Cardiac muscle cell (in vitro differentiated cells and primary cell): ENCODE results near the gene GLCE. TPM values are rescaled to one million over a fixed set of nuclear protein-coding genes. Genes with fewer than 3 reads are reported as not detected.

ENCODE experiments used
- DNase-seq, 2 donors: peaks; one replicate each; pipeline versions ENCODE4 v3.0.0 to v3.0.0-alpha.2; 2010 to 2017; ENCODE audit warnings: low read depth in 1 of 2, low spot score in 1 of 2
- H3K27ac ChIP-seq: fragments of 200-600 bp; sonication (generic); 2 replicates; pipeline ENCODE4 v1.5.1; 2016
- H3K27me3 ChIP-seq: fragments of 200-600 bp; sonication (generic); 2 replicates; pipeline ENCODE4 v1.6.0; 2016; ENCODE audit warnings: control low read depth
- H3K36me3 ChIP-seq: fragments of 200-600 bp; sonication (generic); 2 replicates; pipeline ENCODE4 v1.5.1; 2016; ENCODE audit warnings: control low read depth
- H3K4me1 ChIP-seq: fragments of 200-600 bp; sonication (generic); 2 replicates; pipeline ENCODE4 v1.8.1; 2017; ENCODE audit warnings: low read depth, mild to moderate bottlenecking, mixed run types
- H3K4me3 ChIP-seq: fragments of 200-600 bp; sonication (generic); 2 replicates; pipeline ENCODE4 v1.5.1; 2016; ENCODE audit warnings: mild to moderate bottlenecking
- H3K9me3 ChIP-seq: fragments of 200-600 bp; sonication (generic); 2 replicates; pipeline ENCODE4 v1.5.1; 2017; ENCODE audit warnings: low read depth, mild to moderate bottlenecking, control low read depth
- polyA plus RNA-seq: library from polyadenylated mRNA; unstranded; fragments of >200 nt; fragmentation: Nextera tagmentation; extraction: Ambion mirVana; gene quantifications from 2 replicates; pipeline ENCODE4 v1.2.1, GENCODE V29; 2016
- total RNA-seq: library from RNA; depleted of rRNA; stranded (reverse); fragments of >200 nt; gene quantifications from 2 replicates; pipeline ENCODE4 v1.2.3, GENCODE V29; 2016
- TF ChIP-seq, protein P1 (sequence below): IDR thresholded peaks from 2 replicates; pipeline ENCODE4 v1.5.1; 2012; ENCODE audit warnings: low read depth, mild to moderate bottlenecking, low read length

Gene GLCE
- total and polyA plus RNA-seq, 2 experiments from 2014 or later = 6.1 to 9.3 TPM

DNA sequence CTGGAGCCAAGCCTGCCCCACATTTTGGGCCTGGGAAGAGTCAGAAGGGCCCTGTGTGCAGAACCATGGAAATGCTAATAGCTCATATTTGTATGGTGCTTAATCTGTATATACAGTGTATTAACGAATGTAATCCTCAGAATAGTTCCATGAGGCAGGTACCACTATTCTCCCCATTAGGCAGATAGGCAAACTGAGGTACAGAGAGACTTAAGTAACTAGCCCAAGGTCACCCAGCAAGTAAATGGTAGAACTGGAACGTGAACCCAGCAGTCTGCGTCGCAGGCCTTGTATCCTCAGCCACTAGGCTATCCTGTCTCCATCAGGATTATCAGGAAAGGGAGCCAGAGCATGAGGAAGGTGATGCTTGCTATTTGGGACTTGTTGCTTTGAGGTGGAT, 28.0 kb upstream of the GLCE start:
- Histone ChIP-seq H3K27me3 (no peaks in the 10 kb centered on the region), H3K9me3 (no peaks in the 10 kb centered on the region), H3K36me3 (no peaks in the 10 kb centered on the region), H3K27ac (no peak overlapping the region), H3K4me1 (no peaks in the 10 kb centered on the region), H3K4me3 (no peak overlapping the region)
- DNase-seq = no peak
- TF ChIP-seq, protein P1, sequence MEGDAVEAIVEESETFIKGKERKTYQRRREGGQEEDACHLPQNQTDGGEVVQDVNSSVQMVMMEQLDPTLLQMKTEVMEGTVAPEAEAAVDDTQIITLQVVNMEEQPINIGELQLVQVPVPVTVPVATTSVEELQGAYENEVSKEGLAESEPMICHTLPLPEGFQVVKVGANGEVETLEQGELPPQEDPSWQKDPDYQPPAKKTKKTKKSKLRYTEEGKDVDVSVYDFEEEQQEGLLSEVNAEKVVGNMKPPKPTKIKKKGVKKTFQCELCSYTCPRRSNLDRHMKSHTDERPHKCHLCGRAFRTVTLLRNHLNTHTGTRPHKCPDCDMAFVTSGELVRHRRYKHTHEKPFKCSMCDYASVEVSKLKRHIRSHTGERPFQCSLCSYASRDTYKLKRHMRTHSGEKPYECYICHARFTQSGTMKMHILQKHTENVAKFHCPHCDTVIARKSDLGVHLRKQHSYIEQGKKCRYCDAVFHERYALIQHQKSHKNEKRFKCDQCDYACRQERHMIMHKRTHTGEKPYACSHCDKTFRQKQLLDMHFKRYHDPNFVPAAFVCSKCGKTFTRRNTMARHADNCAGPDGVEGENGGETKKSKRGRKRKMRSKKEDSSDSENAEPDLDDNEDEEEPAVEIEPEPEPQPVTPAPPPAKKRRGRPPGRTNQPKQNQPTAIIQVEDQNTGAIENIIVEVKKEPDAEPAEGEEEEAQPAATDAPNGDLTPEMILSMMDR = no peak

DNA sequence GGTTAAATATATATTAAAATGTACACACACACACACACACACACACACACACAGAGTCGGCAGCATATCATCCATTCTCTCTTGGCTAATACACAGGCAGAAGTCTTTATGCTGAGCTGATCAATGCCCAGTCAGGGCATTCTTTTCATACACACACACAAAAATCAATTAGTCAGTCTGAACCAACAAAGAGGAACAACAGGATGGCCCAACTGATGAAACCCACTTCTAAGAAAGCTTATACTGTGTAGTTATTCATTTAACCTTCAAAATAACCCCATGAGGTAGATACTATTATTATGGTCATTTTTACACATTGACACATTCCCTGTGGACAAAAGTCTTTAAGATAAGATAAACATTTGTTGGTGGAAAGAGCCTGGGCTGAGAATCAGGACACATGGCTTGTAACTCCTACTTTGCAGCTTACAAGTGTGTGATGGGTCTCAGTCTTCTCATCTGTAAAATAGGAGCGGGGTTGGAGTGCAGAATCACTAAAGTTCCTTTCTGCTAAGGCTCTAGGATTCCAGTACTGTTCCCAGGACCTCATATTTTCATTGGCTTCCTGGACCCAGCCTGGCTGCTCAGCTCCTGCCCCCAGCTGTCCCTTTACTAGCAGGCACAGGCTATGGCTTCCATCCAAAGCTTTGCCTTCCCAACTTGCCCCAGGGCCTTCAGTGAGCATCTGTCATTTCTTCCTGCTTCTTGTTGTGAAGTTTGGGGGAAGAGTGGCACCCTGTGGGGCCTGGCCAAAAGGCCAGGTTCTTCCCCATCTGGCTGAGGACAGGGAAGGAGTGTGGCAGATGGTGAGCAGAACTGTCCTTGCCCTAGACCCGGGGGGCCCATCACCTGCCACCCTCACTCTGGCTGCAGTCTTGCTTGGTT, 27.2 kb upstream of the GLCE start:
- DNase-seq = no peak

DNA sequence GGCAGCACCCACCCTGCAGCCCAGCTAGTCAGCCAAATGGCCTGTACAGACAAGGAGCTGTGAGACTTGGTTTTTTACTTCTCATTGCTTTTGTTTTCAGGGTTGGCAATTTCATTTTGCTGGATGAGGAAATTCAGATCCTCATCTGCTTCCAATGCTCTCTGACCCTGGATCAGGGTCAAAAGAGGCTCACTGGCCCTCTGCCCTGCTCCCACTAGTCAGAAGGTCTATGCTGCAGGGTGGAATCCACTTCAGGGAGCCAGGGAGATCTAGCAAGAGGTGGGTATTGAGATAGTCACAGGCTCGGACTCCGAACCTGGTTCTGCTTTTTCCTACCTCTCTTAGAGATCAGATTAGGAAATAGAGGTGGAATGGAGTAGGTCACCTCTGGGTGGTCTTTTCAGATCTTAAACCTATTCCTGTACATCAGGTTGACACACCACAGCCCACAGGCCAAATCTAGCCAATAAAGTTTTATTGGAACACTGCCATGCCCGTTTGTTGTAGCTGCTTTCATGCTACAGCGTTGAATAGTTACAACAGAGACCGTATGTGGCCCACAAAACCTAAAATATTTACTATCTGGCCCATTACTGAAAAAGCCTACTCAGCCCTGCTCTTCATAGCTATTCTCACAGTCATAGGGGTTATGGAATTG, 26.4 kb upstream of the GLCE start:
- H3K4me3 ChIP-seq = no peak overlapping the region
- H3K9me3 ChIP-seq = no peaks in the 10 kb centered on the region
- H3K4me1 ChIP-seq = no peaks in the 10 kb centered on the region
- H3K27ac ChIP-seq = no peak overlapping the region
- no peak for DNase-seq
- TF ChIP-seq, protein P1 = no peak
- no peaks in the 10 kb centered on the region for H3K36me3 ChIP-seq
- H3K27me3 ChIP-seq = no peaks in the 10 kb centered on the region

More for the DNA sequence above, 27.2 kb upstream of the GLCE start:
- no peak overlapping the region for H3K27ac ChIP-seq
- no peaks in the 10 kb centered on the region for H3K27me3 ChIP-seq
- no peaks in the 10 kb centered on the region for H3K9me3 ChIP-seq
- H3K4me1 ChIP-seq = no peaks in the 10 kb centered on the region
- TF ChIP-seq, protein P1 = no peak
- no peak overlapping the region for H3K4me3 ChIP-seq
- no peaks in the 10 kb centered on the region for H3K36me3 ChIP-seq

DNA sequence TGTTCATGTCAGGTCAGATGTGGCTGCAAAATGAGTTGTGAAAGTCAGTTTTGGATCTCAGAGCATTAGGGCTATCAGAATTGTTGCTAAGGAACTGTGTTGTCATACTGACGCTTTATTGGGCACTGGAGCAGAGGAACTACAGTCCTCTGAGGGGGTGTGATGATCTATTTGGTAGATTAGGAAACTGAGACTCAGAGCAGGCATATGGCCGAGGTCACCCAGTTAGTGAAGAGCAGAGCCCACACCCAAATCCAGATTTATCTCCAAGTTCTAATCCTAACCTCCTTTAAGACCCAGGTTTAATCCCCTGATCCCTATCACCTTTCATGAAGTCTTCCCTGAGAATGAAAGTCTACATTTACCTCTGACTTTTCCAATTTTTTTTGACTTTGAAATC, 25.6 kb upstream of the GLCE start:
- no peaks in the 10 kb centered on the region for H3K4me1 ChIP-seq
- H3K36me3 ChIP-seq = no peaks in the 10 kb centered on the region
- no peaks in the 10 kb centered on the region for H3K27me3 ChIP-seq
- TF ChIP-seq, protein P1 = no peak
- H3K9me3 ChIP-seq = no peaks in the 10 kb centered on the region
- H3K27ac ChIP-seq = no peak overlapping the region
- DNase-seq = no peak
- H3K4me3 ChIP-seq = no peak overlapping the region

DNA sequence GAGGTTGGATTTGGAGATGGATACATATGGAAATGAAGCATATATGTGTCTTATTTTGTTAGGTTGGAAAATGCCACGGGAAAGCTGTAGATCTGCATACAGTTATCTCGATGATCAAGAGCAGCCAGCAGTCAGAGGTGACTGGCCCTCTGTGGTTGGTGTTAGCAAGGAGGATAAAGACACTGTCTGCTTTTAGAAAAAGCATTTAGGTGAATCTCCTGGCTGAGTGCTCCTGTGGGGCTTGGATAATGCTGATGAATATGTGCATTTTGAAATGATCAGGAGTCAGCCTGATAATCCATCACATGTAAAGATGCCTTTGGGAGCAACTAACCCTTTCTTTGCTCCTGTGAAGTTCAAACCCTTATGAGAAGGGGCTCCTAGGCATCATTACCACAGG, 24.9 kb upstream of the GLCE start:
- Histone ChIP-seq H3K9me3 (no peaks in the 10 kb centered on the region), H3K36me3 (no peaks in the 10 kb centered on the region), H3K4me1 (no peaks in the 10 kb centered on the region), H3K27ac (no peak overlapping the region), H3K27me3 (no peaks in the 10 kb centered on the region), H3K4me3 (no peak overlapping the region)
- TF ChIP-seq, protein P1 = no peak
- DNase-seq = no peak
